ENCODE results near the gene SATB2. TPM values are rescaled to one million over a fixed set of nuclear protein-coding genes. Genes with fewer than 3 reads are reported as not detected.

SATB2 gene
- total and polyA plus RNA-seq, 2 experiments from 2014 or later = 1.6 to 6.0 TPM

- no peak for TF ChIP-seq CTCF (conservative IDR thresholded peaks at IDR 0.05; ENCODE audit: low read depth in 2 of 2)
- no peak for TF ChIP-seq STAT1 (IDR thresholded peaks at IDR 0.05; ENCODE audit: unreplicated experiment)
- no peak for TF ChIP-seq JUNB (IDR thresholded peaks at IDR 0.05; ENCODE audit: unreplicated experiment)
Observed at GRCh38 chr2:199382091-199382490, 75.6 kb downstream of the SATB2 start (continued).

GRCh38 chr2:199381531-199381930 is 76.2 kb downstream of the SATB2 start:
- H3K36me3 Mint-ChIP-seq (ENCODE audit: low read depth) = no peaks in the 10 kb centered on the region
- TF ChIP-seq NANOG (IDR thresholded peaks at IDR 0.05; ENCODE audit: borderline replicate concordance) (no peak), POLR2AphosphoS5 (IDR thresholded peaks at IDR 0.05; ENCODE audit: low read depth) (no peak), CREB1 (CRISPR knock-in tag; IDR thresholded peaks at IDR 0.05; ENCODE audit: low read depth) (no peak), EZH2phosphoT487 (IDR thresholded peaks at IDR 0.05; ENCODE audit: unreplicated experiment) (no peak), ETS1 (IDR thresholded peaks at IDR 0.05) (no peak), REST (IDR thresholded peaks at IDR 0.05; ENCODE audit: unreplicated experiment) (no peak), CTCF (conservative IDR thresholded peaks at IDR 0.05; ENCODE audit: low read depth in 2 of 2) (no peak), ZNF114 (CRISPR knock-in tag; IDR thresholded peaks at IDR 0.05) (no peak)
- TF ChIP-seq, protein P1, sequence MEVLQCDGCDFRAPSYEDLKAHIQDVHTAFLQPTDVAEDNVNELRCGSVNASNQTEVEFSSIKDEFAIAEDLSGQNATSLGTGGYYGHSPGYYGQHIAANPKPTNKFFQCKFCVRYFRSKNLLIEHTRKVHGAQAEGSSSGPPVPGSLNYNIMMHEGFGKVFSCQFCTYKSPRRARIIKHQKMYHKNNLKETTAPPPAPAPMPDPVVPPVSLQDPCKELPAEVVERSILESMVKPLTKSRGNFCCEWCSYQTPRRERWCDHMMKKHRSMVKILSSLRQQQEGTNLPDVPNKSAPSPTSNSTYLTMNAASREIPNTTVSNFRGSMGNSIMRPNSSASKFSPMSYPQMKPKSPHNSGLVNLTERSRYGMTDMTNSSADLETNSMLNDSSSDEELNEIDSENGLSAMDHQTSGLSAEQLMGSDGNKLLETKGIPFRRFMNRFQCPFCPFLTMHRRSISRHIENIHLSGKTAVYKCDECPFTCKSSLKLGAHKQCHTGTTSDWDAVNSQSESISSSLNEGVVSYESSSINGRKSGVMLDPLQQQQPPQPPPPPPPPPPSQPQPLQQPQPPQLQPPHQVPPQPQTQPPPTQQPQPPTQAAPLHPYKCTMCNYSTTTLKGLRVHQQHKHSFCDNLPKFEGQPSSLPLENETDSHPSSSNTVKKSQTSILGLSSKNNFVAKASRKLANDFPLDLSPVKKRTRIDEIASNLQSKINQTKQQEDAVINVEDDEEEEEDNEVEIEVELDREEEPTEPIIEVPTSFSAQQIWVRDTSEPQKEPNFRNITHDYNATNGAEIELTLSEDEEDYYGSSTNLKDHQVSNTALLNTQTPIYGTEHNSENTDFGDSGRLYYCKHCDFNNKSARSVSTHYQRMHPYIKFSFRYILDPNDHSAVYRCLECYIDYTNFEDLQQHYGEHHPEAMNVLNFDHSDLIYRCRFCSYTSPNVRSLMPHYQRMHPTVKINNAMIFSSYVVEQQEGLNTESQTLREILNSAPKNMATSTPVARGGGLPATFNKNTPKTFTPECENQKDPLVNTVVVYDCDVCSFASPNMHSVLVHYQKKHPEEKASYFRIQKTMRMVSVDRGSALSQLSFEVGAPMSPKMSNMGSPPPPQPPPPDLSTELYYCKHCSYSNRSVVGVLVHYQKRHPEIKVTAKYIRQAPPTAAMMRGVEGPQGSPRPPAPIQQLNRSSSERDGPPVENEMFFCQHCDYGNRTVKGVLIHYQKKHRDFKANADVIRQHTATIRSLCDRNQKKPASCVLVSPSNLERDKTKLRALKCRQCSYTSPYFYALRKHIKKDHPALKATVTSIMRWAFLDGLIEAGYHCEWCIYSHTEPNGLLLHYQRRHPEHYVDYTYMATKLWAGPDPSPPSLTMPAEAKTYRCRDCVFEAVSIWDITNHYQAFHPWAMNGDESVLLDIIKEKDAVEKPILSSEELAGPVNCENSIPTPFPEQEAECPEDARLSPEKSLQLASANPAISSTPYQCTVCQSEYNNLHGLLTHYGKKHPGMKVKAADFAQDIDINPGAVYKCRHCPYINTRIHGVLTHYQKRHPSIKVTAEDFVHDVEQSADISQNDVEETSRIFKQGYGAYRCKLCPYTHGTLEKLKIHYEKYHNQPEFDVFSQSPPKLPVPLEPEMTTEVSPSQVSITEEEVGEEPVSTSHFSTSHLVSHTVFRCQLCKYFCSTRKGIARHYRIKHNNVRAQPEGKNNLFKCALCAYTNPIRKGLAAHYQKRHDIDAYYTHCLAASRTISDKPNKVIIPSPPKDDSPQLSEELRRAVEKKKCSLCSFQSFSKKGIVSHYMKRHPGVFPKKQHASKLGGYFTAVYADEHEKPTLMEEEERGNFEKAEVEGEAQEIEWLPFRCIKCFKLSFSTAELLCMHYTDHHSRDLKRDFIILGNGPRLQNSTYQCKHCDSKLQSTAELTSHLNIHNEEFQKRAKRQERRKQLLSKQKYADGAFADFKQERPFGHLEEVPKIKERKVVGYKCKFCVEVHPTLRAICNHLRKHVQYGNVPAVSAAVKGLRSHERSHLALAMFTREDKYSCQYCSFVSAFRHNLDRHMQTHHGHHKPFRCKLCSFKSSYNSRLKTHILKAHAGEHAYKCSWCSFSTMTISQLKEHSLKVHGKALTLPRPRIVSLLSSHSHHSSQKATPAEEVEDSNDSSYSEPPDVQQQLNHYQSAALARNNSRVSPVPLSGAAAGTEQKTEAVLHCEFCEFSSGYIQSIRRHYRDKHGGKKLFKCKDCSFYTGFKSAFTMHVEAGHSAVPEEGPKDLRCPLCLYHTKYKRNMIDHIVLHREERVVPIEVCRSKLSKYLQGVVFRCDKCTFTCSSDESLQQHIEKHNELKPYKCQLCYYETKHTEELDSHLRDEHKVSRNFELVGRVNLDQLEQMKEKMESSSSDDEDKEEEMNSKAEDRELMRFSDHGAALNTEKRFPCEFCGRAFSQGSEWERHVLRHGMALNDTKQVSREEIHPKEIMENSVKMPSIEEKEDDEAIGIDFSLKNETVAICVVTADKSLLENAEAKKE (CRISPR knock-in tag; IDR thresholded peaks at IDR 0.05) = no peak

More at GRCh38 chr2:199381531-199381930, 76.2 kb downstream of the SATB2 start:
- peaks cover 9% of the 10 kb centered on the region for H3K4me1 ChIP-seq (ENCODE audit: insufficient read depth)
- H3K79me2 ChIP-seq (replicated peaks; ENCODE audit: insufficient read depth) = no peaks in the 10 kb centered on the region
- H2AFZ ChIP-seq = no peak overlapping the region
- ATAC-seq (no peak), DNase-seq (ENCODE audit: low spot score) (no peak)
- H3K9me3 Mint-ChIP-seq = no peaks in the 10 kb centered on the region; the same call in 2 of the 3 replicates
- H3K27me3 Mint-ChIP-seq (ENCODE audit: insufficient read depth, low read depth, poor library complexity) = no peaks in the 10 kb centered on the region
- H3K4me1 Mint-ChIP-seq = peaks cover 9% of the 10 kb centered on the region; the same call in 2 of the 3 replicates
- no peak overlapping the region for H3K27ac ChIP-seq (ENCODE audit: low read depth)
- no peak overlapping the region for H3K4me3 Mint-ChIP-seq
- no peaks in the 10 kb centered on the region for H3K9me2 ChIP-seq (ENCODE audit: insufficient read depth)
- no peak overlapping the region for H3K4me2 ChIP-seq
- H3K27ac Mint-ChIP-seq = no peak overlapping the region
- no peaks in the 10 kb centered on the region for H3K36me3 ChIP-seq (ENCODE audit: insufficient read depth)
- H4K20me1 ChIP-seq (replicated peaks; ENCODE audit: insufficient read depth) = no peaks in the 10 kb centered on the region
- H3F3A ChIP-seq (replicated peaks; ENCODE audit: low read depth) = no peaks in the 10 kb centered on the region
- H3K4me3 ChIP-seq = no peak overlapping the region
- no peaks in the 10 kb centered on the region for H3K27me3 ChIP-seq (ENCODE audit: insufficient read depth)
